Measurements from ENCODE around the gene FAM193A.
A peak's percentile ranks its signal among the peaks of the same experiment; 100 is the strongest.

Gene FAM193A

DNA sequence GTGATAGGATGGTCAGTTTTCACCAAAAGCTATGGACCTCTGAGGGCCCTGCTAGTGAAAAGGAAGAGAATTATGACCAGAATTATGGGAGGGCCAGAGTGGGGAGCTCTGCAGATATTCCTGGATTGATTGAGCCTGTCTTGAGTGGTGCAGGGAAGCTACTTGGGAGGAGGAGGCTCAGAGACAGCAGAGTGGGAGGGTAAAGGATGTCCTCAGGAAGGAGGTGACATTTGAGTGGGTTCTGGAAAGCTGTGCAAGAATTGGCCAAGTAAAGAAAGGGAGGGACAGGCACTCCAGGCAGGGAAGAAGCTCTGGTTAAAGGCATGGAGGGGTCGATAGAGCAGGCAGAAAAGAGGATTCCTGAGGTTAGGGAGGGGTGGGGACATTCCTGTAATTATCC lies 43.5 kb upstream of the FAM193A start:
- TF ChIP-seq, protein P1, sequence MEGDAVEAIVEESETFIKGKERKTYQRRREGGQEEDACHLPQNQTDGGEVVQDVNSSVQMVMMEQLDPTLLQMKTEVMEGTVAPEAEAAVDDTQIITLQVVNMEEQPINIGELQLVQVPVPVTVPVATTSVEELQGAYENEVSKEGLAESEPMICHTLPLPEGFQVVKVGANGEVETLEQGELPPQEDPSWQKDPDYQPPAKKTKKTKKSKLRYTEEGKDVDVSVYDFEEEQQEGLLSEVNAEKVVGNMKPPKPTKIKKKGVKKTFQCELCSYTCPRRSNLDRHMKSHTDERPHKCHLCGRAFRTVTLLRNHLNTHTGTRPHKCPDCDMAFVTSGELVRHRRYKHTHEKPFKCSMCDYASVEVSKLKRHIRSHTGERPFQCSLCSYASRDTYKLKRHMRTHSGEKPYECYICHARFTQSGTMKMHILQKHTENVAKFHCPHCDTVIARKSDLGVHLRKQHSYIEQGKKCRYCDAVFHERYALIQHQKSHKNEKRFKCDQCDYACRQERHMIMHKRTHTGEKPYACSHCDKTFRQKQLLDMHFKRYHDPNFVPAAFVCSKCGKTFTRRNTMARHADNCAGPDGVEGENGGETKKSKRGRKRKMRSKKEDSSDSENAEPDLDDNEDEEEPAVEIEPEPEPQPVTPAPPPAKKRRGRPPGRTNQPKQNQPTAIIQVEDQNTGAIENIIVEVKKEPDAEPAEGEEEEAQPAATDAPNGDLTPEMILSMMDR (conservative IDR thresholded peaks at IDR 0.05; ENCODE audit: low read depth): no peak
- ChIA-PET CTCF (interaction anchor here (0.6 to 0.7 kb wide), 2 partner anchors 9 to 525 kb away, joined by 4 read pairs; no protein-coding TSS in a partner anchor), POLR2A (ENCODE audit: low non-redundant PET) (no interaction called here)
- H3K27ac ChIP-seq: no peak overlapping the region
- no peak for DNase-seq (ENCODE audit: low spot score)

DNA sequence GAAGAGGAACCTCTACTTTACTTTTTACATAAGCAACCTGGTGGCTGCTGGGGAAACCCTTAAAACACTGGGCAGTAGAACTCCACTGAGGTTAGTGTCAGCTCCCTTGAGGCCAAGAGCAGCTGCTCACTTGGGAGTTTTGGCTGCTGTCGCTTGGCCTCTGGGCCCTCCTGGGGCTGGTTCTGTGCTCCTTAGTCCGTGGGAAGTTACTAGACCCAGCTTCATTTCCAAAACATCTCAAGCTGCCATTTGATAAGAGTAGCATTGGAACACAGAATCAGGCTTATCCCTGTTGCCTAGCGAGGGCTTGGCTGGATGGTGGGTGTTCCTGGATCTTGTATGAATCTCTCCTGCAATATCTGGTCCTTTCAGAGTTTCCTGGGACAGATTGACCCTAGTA lies 41.5 kb upstream of the FAM193A start:
- H3K27ac ChIP-seq: no peak overlapping the region
- TF ChIP-seq, protein P1 (conservative IDR thresholded peaks at IDR 0.05; ENCODE audit: low read depth): no peak
- ChIA-PET POLR2A (ENCODE audit: low non-redundant PET) (no interaction called here), CTCF (no interaction called here)
- DNase-seq (ENCODE audit: low spot score): no peak

DNA sequence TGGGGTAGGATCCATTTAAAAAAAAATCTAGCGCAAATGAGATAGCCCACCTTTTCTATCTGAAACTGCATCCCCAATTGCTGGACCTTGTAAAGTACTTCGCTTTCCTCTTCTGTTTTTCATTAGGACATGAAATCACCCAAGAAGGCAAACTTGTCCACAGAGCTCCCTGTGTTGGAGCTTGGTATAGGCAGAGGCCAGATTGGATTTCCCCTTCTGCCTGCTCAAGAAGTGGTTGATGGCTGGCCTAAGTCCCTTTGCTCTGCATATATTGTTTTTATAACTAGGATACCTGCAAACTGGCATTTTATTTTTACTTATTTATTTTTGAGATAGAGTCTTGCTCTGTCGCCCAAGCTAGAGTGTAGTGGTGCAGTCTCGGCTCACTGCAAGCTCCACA lies 39.1 kb upstream of the FAM193A start:
- TF ChIP-seq, protein P1 (conservative IDR thresholded peaks at IDR 0.05; ENCODE audit: low read depth): no peak
- POLR2A ChIA-PET (ENCODE audit: low non-redundant PET): no interaction called here
- DNase-seq (ENCODE audit: low spot score): no peak
- CTCF ChIA-PET: no interaction called here
- H3K27ac ChIP-seq: no peak overlapping the region

DNA sequence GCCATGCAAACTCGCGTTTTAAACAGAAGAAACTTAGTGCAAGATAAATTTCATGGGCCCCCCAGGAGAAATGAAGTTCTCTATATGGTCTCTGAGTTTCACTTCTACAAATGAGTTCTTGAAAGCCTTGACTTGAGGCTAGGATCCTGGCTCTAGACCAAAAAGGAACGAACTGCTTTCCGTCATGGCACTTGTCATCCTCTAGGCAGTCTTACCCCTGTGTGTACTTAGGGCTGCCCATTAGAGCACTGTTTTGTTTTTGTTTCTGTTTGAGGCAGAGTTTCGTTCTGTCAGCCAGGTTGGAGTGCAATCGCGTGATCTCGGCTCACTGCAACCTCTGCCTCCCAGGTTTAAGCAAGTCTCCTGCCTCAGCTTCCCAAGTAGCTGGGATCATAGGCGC lies 38.5 kb upstream of the FAM193A start:
- ChIA-PET CTCF (no interaction called here), POLR2A (ENCODE audit: low non-redundant PET) (no interaction called here)
- TF ChIP-seq, protein P1 (conservative IDR thresholded peaks at IDR 0.05; ENCODE audit: low read depth): no peak
- DNase-seq (ENCODE audit: low spot score): no peak
- no peak overlapping the region for H3K27ac ChIP-seq

DNA sequence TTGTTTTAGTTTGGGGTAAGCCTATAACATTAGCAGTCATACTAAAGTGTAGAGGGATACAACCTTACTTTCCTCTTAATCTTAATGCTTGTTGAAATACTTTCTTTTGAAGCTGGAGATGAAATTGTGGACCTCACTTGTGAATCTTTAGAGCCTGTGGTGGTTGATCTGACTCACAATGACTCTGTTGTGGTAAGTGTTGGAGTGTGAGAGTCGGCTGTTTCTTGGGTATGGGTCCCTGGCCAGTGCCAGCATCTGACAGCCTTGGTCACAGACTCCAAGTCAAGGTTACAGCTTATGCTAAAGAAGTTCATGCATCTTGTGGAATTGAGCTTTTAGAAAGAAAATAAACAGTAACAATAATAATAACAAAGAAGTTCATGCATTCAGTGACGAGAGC lies 35.9 kb upstream of the FAM193A start:
- DNase-seq (ENCODE audit: low spot score): no peak
- TF ChIP-seq, protein P1 (conservative IDR thresholded peaks at IDR 0.05; ENCODE audit: low read depth): no peak
- no peak overlapping the region for H3K27ac ChIP-seq
- CTCF ChIA-PET: interaction anchor here (0.6 kb wide), 1 partner anchor 13 kb away, joined by 3 read pairs; no protein-coding TSS in a partner anchor
- POLR2A ChIA-PET (ENCODE audit: low non-redundant PET): no interaction called here

DNA sequence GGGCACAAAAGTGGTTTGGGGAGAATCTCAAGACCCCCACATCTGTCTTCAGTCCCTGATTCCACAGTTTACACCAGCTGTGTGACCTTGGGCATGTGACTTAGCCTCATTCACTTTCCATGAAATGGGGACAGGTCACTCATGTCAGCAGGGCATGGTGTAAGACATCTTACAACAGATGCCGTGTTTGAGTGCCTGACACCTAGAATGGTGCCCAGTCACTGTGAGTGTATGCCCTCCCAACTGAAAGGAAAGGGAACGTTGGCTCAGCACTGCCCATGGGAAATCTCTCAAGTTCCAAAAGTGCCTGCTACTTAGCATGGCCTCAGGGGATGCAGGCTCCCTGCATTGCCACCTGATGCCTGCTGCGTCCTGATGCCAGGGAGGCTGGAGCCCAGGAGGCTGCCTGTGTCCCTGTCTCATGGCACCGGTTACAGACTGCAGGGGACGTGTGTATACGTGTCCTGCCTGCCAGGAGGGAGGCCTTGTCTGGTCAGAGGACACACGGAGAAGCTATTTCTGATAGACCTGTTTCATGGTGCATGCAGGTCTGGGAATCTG lies 35.3 kb upstream of the FAM193A start:
- ChIA-PET CTCF (interaction anchor here (1.0 kb wide), 1 partner anchor 8 kb away, joined by 4 read pairs; no protein-coding TSS in a partner anchor), POLR2A (ENCODE audit: low non-redundant PET) (no interaction called here)
- DNase-seq (ENCODE audit: low spot score): no peak
- TF ChIP-seq, protein P1 (conservative IDR thresholded peaks at IDR 0.05; ENCODE audit: low read depth): no peak
- H3K27ac ChIP-seq: peak overlapping the region; percentile 13; the same call in 1 of the 2 replicates
